ENCODE results near the gene ZMAT3. TPM values are rescaled to one million over a fixed set of nuclear protein-coding genes. Genes with fewer than 3 reads are reported as not detected.
"Not testable (repeated sequence)": the region's sequence is repeated elsewhere in the genome, so short reads cannot be mapped to it uniquely, and the experiment has no call there.

The ZMAT3 gene, protein sequence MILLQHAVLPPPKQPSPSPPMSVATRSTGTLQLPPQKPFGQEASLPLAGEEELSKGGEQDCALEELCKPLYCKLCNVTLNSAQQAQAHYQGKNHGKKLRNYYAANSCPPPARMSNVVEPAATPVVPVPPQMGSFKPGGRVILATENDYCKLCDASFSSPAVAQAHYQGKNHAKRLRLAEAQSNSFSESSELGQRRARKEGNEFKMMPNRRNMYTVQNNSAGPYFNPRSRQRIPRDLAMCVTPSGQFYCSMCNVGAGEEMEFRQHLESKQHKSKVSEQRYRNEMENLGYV
- 10 to 100 TPM in 2 of 4 donors, 1 to 10 TPM in 2; 6.7 to 11.1 (median 10.1) TPM for polyA plus RNA-seq (ENCODE audit: insufficient read length in 4 of 4)

DNA sequence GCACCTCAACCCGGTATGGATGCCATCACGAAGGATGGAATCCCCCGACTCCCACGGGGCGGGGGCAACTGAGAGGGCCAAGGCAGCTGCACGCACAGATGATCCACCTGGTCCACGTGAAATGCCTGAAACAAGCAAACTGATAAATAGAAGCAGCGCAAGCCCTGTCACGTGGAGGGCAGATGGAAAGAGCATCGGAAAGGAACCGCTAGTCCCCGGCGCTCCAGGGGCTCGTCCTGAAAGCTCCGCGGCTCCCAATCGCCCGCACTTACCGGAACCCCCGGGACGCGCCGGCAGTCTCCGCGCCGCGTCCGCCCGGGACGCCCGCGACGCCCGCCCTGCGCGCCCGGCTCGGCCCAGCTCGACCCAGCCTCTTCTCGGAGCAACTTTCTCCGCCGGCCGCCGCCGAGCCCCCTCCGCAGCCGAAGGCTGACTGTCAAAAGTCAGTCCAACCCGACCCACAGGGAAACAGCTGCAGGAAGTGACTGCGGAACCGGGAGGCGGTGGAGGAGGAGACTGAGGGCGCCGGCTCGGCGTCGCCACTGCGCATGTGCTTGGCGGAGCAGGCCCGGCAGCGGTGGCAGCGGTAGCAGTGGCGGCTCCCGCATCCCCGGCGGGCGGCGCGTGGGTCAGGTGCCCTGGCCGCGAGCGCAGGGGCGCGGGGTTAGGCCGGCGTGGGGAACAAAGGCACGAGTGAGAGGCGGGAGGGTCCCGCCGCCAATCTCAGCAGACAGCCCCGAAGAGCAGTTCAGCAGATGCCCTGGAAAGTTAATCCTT is at the start of gene ZMAT3:
Gene ZMAT3, minus strand, starts transcription at position 487 of the 777 bp plus-strand sequence. CDS start 4,057 bp downstream, outside the sequence.
- DNase-seq (ENCODE audit: low read depth in 4 of 4, low spot score in 3 of 4) = peak in 3 of 4 donors; percentile 53 to 71 (median 70)

DNA sequence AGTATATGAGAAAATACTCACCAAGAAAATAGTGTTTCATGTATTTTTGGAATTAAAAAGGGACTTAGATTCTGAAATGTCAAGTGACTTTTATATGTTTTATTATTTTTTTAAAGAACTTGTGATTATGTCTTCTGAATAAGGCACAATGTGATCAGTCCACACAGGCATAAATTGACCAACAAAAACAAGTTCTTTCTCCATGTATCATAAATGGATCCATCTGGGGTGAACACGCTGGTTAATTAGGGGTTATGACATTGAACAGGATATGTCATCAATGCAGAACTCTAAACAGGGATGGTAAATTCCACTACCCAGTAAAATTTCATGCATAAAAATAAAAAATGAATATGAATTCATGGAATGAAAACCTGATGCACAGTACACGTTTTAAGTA is 45.2 kb upstream of the ZMAT3 start:
- no peak for DNase-seq (ENCODE audit: low read depth in 4 of 4, low spot score in 3 of 4)

DNA sequence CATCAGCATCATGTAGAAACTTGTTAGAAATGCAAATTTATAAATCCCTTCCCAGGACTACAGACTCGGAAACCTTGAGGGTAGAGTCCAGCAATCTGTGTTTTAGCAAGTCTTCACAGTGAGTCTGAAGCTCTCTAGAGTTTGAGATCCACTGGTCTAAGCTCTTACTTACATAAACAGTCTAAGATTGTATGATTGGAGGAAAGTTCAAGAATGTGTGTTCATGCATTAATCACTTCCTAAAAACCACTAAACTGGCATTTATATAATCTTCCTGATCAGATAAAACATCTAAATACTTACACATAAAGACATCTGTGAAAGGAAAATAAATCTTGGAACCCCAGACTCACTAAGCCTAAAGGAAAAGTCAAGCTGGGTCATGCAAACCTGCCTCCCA is 43.8 kb upstream of the ZMAT3 start:
- not testable (repeated sequence) for DNase-seq (ENCODE audit: low read depth in 4 of 4, low spot score in 3 of 4)

DNA sequence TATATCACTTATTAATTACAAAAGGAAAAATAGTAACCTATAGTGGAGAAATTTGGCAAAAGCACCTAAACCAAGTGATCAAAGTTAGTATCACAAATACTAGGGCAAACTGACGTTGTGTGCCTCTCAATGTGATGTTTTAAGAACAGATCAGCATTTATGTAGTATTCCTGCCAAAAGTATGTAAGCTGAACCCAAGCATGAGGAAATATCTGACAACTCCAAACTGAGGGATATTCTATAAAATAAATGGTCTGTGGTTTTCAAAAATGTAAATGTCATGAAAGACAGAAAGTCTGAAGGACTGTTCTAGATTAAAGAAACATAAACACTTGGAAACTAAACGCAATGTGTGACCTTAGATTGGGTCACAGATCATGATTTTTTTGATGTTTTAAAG is 42.3 kb upstream of the ZMAT3 start:
- no peak for DNase-seq (ENCODE audit: low read depth in 4 of 4, low spot score in 3 of 4)

DNA sequence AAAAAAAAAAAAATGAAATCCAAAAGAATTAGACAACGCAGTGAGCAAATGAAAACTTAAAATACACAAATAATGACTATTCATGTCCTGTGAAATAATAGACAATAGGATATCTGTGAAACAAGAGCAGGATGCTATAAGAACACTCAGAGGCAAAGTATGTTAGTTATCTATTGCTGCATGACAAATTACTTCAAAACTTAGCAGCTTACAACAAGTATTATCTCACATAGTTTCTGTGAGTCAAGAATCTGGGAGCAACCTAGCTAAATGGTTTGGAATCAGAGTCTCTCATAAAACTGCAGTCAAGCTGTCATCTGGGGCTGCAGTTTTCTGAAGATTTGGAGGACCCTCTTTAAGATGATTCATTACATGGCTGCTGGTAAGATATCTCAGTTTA is 36.5 kb upstream of the ZMAT3 start:
- DNase-seq (ENCODE audit: low read depth in 4 of 4, low spot score in 3 of 4) = no peak

DNA sequence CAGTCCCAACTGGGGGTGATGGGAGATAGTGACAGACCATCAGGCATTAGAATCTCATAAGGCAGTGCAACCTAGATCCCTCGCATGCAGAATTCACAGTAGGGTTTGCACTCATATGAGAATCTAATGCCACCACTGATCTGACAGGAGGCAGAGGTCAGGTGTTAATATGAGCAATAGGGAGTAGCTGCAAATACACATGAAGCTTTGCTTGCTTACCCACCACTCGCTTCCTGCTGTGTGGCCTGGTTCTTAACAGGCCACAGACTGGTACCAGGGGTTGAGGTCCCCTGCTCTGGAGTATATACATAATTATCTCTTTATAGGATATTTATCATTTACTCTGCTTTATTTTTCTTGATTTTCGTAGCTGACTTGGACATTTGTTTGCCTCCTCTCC is 36.0 kb upstream of the ZMAT3 start:
- DNase-seq (ENCODE audit: low read depth in 4 of 4, low spot score in 3 of 4) = no peak

DNA sequence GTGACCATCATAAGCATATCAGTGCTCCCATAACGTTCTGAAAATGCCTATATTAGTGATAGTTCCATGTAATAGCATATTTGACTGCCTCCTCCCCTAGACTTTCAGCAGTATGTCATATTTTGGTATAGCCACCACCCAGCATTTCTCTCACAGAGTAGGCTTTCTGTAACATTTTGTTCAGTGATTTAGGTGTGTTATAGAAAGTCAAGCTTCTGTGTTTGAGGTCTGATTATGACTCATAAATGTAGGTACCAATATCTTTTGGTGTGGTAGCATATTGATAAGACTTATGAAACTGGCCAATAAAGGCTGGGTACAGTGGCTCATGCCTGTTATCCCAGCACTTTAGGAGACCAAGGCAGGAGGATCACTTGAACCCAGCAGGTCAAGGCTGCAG is 34.3 kb upstream of the ZMAT3 start:
- DNase-seq (ENCODE audit: low read depth in 4 of 4, low spot score in 3 of 4) = no peak

DNA sequence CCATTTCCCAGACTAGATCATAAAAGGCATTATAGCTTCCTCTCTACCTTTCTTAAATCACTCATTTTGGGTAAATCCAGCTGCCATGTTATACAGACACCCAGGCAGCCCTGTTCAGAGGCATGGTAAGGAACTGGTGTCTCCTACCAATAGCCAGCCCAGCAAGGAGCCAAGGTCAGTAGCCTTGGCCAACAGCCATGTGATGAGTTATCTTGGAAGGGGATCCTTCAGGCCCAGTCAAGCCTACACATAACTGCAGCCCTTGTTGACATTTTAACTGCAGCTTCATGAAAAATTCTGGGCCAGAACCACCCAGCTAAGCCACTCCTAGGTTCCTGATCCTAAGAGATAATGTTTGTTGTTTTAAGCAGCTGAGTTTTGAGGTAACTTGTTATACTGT is 29.0 kb upstream of the ZMAT3 start:
- no peak for DNase-seq (ENCODE audit: low read depth in 4 of 4, low spot score in 3 of 4)

DNA sequence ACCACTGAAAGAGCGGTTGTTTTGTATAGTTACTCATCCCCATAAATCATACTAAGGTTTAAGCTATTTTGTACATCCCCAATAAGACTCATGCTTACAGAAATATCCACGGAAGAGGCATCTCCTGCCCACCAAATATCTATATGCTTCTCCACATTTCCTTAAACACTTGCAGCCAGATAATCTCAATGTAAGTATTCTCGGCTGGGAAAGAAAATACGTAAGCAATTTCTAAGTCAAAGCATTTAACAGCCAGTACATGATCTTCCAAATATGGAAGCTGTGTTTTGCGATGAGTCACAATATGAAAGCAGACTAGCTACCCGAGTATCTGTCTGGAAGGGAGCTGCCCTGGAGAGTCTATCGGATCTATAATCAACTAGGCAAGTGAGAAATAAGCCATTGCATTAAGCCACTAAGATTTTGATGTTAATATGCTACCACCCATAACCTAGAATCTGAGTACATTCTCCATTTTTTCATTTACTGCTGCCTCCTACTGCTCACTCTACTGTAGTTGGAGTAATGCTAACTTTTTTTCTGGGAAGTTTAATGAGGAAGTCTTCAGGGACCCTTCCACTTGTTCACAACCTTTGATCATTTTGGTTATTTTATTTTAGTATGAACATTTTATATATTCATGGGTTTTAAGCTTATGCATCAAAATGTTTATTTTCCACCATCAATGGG is 26.9 kb upstream of the ZMAT3 start:
- DNase-seq (ENCODE audit: low read depth in 4 of 4, low spot score in 3 of 4) = no peak

DNA sequence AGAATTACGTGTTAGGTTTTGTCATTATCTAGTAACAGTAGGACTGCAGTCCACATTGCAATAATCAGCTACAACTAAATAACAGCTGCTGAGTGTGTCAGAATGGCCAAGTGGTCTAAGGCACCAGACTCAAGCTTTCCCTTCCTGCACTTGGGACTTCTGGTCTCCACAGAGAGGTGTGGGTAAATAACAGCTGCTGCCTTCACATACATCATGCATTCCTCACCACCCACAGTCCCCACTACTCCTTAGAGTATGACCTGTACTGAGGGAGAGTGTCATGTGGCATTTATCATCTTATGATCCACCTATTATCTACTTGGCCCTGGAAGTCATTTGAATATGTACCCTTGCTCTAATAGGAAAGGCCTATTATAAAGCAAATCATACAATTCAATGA is 22.2 kb upstream of the ZMAT3 start:
- no peak for DNase-seq (ENCODE audit: low read depth in 4 of 4, low spot score in 3 of 4)

DNA sequence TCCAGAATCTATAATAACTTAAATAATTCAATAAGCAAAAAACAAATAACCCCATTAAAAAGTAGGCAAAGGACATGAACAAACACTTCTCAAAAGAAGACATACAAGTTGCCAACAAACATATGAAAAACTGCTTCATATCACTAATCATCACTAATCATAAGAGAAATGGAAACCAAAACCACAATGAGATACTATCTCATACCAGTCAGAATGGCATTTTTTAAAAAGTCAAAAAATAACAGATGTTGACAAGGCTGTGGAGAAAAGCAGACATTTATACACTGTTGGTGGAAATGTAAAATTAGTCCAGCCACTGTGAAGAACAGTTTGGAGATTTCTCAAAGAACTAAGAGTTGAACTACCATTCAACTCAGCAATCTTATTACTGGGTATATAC is 19.5 kb upstream of the ZMAT3 start:
- DNase-seq (ENCODE audit: low read depth in 4 of 4, low spot score in 3 of 4) = no peak

DNA sequence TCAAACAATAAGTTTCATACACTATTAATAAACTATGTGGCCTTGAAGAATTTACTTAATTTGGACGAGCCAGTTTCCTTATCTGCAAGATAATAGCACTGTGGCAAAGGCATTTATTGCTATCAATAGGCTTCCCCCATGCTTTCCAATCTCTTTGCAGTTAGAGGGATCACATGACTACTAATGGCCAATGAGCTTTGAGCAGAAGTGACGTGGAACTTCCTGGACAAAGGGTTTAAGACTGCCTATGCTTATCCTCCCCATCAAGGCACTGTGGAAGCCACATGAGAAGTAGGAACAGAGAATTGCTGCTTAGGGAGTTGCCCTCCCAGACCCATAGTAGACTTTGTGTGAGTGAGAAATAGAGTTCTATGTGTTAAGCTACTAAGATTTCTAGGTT is 16.7 kb upstream of the ZMAT3 start:
- no peak for DNase-seq (ENCODE audit: low read depth in 4 of 4, low spot score in 3 of 4)

DNA sequence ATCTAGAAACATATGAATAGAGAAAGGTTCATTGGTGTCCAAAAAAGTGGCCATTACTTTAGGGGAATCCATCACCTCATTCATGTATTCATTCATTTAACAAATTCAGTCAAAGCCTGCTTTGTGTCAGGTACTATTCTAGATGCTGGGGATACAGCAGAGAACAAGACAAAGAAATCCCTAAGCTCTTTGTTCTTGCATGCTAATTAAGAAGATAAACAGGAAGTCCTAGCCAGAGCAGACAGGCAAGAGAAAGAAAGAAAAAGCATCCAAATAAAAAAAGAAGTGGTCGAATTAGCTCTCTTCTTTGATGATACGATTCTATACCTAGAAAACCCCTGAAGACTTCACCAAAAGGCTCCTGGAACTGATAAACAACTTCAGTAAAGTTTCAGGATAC is 12.4 kb upstream of the ZMAT3 start:
- no peak for DNase-seq (ENCODE audit: low read depth in 4 of 4, low spot score in 3 of 4)

DNA sequence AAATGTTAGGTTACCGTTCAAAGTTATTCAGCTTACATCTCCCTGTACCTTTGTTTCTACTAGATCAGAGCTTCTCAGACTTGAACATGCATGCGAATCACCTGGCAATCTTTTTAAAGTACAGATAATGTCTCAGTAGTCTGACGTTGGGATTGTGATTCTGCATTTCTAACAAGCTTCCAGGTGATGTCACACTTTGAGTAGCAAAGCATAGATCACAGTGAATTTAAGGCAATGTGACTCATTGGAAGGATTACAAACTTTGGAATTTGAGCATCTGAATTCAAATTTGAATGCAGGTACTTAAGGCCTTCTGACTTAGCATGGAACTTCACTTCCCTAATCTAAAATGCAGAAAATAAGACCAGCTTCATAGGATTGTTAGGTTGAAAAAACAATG is 10.8 kb upstream of the ZMAT3 start:
- DNase-seq (ENCODE audit: low read depth in 4 of 4, low spot score in 3 of 4) = no peak

DNA sequence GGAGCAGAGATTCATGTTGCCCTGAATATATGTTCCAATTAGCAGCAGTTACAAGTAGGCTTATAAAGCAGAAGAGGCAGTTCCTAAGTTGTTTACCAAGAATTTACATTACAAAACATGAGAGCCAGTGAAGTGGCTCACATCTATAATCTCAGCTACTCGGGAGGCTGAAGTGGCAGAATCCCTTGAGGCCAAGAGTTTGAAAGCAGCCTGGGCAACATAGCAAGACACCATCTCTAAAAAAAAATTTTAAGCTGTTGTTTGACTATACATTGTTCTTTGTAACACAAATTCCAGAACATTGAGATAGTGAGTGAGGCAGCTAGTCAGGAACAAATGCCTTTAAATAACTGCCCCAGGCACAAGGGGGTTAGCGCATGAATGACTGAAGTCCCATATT is 10.3 kb upstream of the ZMAT3 start:
- no peak for DNase-seq (ENCODE audit: low read depth in 4 of 4, low spot score in 3 of 4)

DNA sequence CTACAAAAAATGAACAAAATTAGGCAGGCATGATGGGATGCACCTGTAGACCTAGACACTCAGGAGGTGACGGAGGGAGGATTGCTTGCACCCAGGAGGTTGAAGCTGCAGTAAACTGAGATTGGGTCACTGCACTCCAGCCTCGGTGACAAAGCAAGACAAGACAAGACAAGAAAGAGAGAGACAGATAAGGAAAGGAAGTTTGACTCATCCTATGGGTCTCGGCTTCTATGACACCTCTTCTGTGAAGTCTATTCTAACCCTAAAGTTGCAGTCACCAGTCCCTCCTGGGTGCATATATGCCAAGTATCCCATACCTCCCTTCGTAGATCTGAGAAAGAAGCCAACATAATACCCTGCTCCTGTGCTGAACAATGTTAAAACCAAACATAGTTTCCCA is 7.9 kb upstream of the ZMAT3 start:
- no peak for DNase-seq (ENCODE audit: low read depth in 4 of 4, low spot score in 3 of 4)

DNA sequence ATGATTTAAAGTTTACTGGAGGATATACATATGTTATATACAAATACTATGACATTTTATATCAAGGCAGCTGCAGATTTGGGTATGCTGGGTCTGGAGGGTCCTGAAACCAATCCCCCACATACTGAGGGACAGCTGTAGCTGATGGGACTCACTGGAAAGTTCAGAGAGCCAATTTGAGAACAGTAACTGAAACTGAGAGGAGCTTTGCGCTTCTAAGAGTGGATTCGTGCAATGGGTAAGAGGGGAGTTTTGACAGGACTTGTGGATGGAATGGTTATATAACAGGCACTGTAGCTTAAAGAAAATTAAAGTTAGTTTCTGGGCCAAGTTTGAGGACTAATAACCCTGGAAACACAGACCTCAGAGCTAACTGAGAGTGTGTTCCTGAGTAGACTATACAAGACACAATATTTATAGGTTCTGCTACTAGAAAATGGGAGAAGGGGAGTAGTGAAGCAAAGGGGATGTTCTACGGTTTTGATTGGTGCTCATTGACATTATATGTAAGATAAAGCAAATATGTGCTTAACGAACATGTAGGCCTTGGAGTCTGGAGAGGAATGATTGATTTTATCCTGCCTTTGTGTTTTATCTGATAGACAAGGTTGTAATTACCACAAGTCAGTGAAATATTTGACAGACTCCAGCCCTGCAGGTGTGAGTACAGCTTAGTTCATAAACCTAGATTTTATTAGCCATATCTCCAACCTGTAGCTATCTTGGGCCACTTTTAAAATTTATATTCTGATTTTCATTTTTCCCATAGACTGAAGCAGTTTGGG is 4.8 kb upstream of the ZMAT3 start:
- no peak for DNase-seq (ENCODE audit: low read depth in 4 of 4, low spot score in 3 of 4)

DNA sequence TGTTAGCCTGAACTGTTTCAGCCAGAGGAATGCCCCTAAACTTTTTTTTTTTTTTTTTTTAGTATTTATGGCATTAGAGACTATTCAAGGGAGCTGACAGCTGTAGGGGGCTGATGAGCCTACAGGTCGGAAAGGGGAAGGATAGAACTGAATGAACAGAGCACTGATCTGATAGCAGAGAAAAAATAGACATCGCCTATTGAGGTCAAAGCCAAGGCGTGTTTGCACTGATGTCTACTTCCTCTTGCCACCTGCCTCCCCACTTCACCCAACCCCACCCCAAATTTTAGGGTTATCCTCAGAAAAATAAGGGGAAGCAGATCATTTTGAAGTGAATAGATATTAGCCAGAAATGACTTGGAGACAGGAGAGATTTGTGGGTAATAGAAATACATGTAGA is 3.0 kb upstream of the ZMAT3 start:
- DNase-seq (ENCODE audit: low read depth in 4 of 4, low spot score in 3 of 4) = no peak

DNA sequence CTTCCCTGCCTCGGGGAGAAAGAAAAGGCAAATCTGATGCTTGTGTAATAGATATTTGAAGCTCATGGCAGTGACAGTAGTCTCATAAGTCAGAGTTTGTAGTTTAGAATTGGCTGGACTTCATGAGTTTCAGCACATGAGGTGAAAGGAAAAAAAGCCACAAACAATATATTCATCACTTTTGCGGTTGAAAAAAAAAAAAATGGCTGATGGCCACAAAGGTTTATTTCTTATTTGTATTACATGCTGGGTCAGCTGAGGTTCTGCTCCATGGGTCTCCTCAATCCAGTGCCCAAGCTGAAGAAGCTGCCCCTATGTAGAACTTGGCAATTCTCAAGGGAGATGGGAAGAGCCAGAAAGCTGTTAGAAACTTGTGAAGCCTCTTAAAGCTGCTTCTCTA is 2.2 kb upstream of the ZMAT3 start:
- DNase-seq (ENCODE audit: low read depth in 4 of 4, low spot score in 3 of 4) = no peak

DNA sequence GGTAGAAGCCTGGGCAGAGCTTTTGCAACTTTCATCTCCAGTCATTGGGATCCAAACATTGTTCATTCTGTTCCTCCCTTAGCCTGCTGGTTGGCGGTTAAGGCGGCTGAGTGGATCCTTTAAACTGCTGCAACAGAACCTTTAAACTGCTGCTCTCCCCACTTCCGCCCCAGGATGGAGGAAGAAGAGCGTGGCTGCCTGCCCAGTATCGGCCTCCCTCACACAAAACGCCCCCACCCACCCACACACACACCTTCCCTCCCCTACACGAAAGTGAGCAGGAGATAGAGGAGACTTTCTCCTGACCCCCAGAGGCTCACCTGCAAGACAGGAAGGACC is 460 bp upstream of the ZMAT3 start:
- peak in 2 of 4 donors; percentile 5 to 12 for DNase-seq (ENCODE audit: low read depth in 4 of 4, low spot score in 3 of 4)

DNA sequence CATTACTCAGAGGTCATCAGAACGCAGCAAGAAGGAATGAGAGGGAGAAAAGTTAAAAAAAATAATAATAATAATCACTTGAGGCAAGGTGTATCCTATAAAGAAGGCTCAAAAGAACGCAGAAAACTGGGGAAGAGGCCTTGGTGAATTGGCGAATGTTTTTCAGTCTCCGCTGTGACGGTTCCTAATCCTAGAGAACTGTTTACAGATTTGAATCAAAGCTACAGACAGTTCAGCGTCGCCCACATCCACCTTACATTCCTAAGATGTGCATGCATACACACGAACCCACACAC is 634 bp downstream of the ZMAT3 start:
- DNase-seq (ENCODE audit: low read depth in 4 of 4, low spot score in 3 of 4) = no peak
